ENCODE measurements around the gene FRMD5.

The FRMD5 gene

DNA sequence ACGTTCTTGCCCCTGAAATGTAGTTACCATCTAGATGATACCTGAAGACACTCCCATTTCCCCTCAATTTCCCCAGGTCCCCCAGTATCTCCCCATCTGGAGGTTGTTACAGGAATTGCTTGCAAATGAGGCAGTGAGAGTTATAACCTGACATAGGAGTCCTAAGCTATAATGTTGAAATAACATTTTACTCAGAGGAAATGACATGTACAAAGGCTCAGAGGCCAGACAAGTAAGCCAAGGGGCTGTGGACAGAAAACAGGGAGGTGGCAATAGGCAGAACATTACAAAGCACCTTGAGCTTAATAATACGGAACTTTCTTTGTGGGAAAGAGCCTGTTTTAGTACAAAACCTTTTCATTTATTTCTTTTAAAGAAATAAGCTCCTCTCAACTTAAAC lies 171.9 kb downstream of the FRMD5 start:
- Histone ChIP-seq H3K27ac (no peak overlapping the region), H2AFZ (ENCODE audit: low read depth) (no peak overlapping the region), H3K27me3 (ENCODE audit: insufficient read depth, low read depth) (no peaks in the 10 kb centered on the region), H3K4me2 (no peak overlapping the region), H3K79me2 (ENCODE audit: insufficient read depth, low read depth) (no peaks in the 10 kb centered on the region), H3K4me3 (IDR thresholded peaks at IDR 0.05; ENCODE audit: insufficient read depth, low read depth, low read length) (no peak overlapping the region), H3K36me3 (ENCODE audit: insufficient read depth) (no peaks in the 10 kb centered on the region), H4K20me1 (ENCODE audit: insufficient read depth) (no peaks in the 10 kb centered on the region), H3K9ac (no peak overlapping the region), H3K4me1 (ENCODE audit: low read depth, poor library complexity, severe bottlenecking) (peaks cover under 1% of the 10 kb centered on the region)
- TF ChIP-seq, protein P1, sequence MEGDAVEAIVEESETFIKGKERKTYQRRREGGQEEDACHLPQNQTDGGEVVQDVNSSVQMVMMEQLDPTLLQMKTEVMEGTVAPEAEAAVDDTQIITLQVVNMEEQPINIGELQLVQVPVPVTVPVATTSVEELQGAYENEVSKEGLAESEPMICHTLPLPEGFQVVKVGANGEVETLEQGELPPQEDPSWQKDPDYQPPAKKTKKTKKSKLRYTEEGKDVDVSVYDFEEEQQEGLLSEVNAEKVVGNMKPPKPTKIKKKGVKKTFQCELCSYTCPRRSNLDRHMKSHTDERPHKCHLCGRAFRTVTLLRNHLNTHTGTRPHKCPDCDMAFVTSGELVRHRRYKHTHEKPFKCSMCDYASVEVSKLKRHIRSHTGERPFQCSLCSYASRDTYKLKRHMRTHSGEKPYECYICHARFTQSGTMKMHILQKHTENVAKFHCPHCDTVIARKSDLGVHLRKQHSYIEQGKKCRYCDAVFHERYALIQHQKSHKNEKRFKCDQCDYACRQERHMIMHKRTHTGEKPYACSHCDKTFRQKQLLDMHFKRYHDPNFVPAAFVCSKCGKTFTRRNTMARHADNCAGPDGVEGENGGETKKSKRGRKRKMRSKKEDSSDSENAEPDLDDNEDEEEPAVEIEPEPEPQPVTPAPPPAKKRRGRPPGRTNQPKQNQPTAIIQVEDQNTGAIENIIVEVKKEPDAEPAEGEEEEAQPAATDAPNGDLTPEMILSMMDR (conservative IDR thresholded peaks at IDR 0.05; ENCODE audit: low read depth, low read length): no peak

DNA sequence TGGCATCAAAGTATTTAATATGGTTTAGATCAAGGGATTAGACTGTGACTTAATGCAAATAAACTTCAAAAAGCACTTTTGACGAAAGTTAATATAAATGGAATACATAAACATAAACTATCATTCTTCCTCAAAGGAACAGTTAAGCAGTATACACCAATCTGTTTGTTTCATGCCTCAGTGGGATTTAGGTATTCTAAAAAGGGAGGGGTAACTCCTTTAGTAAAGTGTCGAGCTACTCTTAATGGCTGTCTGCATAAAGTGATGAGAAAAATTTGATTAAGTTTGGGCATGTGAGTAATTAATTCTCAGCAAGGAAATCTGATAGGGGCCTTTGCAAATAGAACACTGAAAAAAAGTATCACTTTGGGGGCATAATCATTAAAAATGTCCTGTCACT lies 176.9 kb downstream of the FRMD5 start:
- H3K79me2 ChIP-seq (ENCODE audit: insufficient read depth, low read depth): no peaks in the 10 kb centered on the region
- H3K4me3 ChIP-seq (IDR thresholded peaks at IDR 0.05; ENCODE audit: insufficient read depth, low read depth, low read length): no peak overlapping the region
- no peaks in the 10 kb centered on the region for H3K4me1 ChIP-seq (ENCODE audit: low read depth, poor library complexity, severe bottlenecking)
- H3K27me3 ChIP-seq (ENCODE audit: insufficient read depth, low read depth): no peaks in the 10 kb centered on the region
- H3K27ac ChIP-seq: no peak overlapping the region
- TF ChIP-seq, protein P1 (conservative IDR thresholded peaks at IDR 0.05; ENCODE audit: low read depth, low read length): no peak
- no peak overlapping the region for H2AFZ ChIP-seq (ENCODE audit: low read depth)
- H3K9ac ChIP-seq: no peak overlapping the region
- no peaks in the 10 kb centered on the region for H4K20me1 ChIP-seq (ENCODE audit: insufficient read depth)
- H3K36me3 ChIP-seq (ENCODE audit: insufficient read depth): no peaks in the 10 kb centered on the region
- H3K4me2 ChIP-seq: no peak overlapping the region

DNA sequence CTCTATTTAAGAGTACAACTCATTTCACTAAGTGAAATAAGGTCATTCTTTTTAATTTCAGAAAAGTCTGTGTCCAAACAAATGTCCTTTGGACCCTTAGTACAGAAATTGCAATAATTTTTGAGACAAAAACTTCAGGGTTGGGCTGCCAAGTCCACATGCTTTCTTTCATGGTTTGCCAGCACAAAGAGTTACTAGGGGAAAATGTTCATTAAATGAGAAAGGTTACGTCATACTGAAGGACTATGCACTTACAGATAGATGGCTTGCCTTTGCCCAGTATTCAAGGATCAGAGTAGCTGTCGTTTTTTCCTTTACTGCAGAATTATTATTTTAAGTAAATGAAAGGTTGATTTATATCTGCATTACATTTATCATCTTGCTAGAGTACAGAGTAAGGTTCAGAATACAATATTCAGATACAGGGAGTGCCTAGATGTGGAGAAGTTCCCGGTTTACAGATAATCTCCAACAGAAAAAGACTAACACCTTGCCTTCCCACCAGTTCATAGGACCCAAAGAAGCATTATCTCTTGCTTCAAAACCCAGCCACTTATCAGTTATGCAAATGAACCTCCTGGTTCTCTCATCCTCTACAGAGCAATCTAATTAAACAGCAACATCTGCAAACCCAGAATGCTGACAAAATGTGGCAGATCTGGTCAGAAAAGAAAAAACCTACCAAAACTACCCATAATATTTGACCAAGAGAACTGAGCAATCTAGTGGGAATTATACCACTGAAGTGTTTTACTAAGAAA lies 179.3 kb downstream of the FRMD5 start:
- Histone ChIP-seq H3K4me2 (no peak overlapping the region), H3K79me2 (ENCODE audit: insufficient read depth, low read depth) (no peaks in the 10 kb centered on the region), H3K9ac (no peak overlapping the region), H2AFZ (ENCODE audit: low read depth) (no peak overlapping the region), H3K27me3 (ENCODE audit: insufficient read depth, low read depth) (no peaks in the 10 kb centered on the region), H3K27ac (no peak overlapping the region), H4K20me1 (ENCODE audit: insufficient read depth) (no peaks in the 10 kb centered on the region), H3K4me3 (IDR thresholded peaks at IDR 0.05; ENCODE audit: insufficient read depth, low read depth, low read length) (no peak overlapping the region), H3K4me1 (ENCODE audit: low read depth, poor library complexity, severe bottlenecking) (no peaks in the 10 kb centered on the region), H3K36me3 (ENCODE audit: insufficient read depth) (no peaks in the 10 kb centered on the region; the same call in 1 of the 2 replicates)
- TF ChIP-seq, protein P1 (conservative IDR thresholded peaks at IDR 0.05; ENCODE audit: low read depth, low read length): no peak

DNA sequence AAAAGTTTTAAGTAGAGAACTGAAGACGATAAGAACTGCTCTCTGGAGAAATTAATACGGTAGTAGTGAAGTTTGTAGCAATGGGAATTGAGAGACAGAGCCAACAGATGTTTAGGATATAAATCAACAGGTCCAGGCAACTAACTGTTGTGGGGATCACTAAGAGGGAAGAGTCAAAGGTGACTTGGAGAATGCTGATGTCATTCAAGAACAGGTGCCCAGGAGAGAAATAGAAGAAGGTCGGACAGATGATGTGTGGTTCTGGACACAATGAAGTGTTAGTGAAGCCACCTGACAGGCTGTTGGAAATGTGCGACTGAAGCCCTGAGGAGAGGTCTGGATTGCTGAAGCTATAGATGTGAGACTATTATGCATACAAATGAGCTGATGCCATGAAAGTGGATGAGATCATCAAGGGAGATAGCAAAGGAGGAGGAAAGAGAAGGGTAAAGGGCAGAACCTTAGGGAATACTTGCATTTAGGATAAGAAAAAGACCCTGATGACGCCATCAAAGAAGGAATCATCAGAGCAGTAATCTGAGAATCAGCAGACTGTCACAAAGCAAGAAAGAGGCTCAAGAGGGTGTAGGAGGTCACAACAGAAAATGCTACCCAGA lies 183.7 kb downstream of the FRMD5 start:
- H3K4me1 ChIP-seq (ENCODE audit: low read depth, poor library complexity, severe bottlenecking): no peaks in the 10 kb centered on the region
- no peaks in the 10 kb centered on the region for H4K20me1 ChIP-seq (ENCODE audit: insufficient read depth)
- H3K4me3 ChIP-seq (IDR thresholded peaks at IDR 0.05; ENCODE audit: insufficient read depth, low read depth, low read length): no peak overlapping the region
- TF ChIP-seq, protein P1 (conservative IDR thresholded peaks at IDR 0.05; ENCODE audit: low read depth, low read length): no peak
- H3K79me2 ChIP-seq (ENCODE audit: insufficient read depth, low read depth): no peaks in the 10 kb centered on the region
- no peaks in the 10 kb centered on the region; the same call in 1 of the 2 replicates for H3K36me3 ChIP-seq (ENCODE audit: insufficient read depth)
- no peak overlapping the region for H2AFZ ChIP-seq (ENCODE audit: low read depth)
- H3K27me3 ChIP-seq (ENCODE audit: insufficient read depth, low read depth): no peaks in the 10 kb centered on the region
- H3K27ac ChIP-seq: no peak overlapping the region
- no peak overlapping the region for H3K9ac ChIP-seq
- no peak overlapping the region for H3K4me2 ChIP-seq
